Activated T-cell treated with anti-CD3 and anti-CD28 coated beads for 4 hours (primary cell): Measurements from ENCODE around the gene GIMAP8.
"Not testable (repeated sequence)": the region's sequence is repeated elsewhere in the genome, so short reads cannot be mapped to it uniquely, and the experiment has no call there.

Experiments used
- DNase-seq: peaks from one replicate; pipeline ENCODE4 v3.0.0-alpha.2; 2020

Gene GIMAP8

DNA sequence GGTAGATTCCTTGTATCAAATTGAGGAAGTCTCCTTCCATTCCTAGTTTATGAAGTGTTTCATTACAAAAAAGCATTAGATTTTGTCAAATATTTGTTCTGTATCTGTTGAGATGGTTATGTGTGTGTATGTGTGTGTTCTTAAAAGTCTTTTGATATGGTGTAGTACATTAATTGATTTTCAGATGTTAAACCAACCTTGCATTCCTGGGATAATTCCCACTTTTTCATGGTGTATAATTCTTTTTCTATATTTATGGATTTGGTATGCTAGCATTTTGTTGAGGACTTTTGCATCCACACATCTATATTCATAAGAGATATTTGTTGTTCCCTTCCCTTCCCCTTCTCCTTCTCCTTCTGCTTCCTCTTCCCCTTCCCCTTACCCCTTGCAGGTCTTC is 8.9 kb upstream of the GIMAP8 start:
- DNase-seq = no peak

DNA sequence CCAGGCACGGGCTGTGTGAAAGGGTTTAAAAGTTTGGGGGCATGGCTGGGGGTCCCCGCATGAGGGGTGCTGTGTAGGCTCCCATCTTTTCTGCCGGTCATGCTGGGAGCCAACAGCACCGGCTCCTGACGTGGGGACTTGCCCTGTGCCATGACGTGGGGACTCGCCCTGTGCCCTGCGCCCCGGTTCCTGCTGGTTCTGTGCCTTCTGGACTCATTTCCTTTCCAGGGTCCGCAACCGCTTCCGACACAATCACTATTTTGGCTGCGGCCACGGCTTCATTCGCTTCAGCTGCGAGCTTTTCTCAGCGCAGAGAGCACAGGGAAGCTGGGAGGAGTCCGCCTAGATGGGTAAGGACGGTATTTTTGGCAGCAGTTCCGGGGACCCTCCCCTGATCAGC is 7.6 kb upstream of the GIMAP8 start:
- no peak for DNase-seq

DNA sequence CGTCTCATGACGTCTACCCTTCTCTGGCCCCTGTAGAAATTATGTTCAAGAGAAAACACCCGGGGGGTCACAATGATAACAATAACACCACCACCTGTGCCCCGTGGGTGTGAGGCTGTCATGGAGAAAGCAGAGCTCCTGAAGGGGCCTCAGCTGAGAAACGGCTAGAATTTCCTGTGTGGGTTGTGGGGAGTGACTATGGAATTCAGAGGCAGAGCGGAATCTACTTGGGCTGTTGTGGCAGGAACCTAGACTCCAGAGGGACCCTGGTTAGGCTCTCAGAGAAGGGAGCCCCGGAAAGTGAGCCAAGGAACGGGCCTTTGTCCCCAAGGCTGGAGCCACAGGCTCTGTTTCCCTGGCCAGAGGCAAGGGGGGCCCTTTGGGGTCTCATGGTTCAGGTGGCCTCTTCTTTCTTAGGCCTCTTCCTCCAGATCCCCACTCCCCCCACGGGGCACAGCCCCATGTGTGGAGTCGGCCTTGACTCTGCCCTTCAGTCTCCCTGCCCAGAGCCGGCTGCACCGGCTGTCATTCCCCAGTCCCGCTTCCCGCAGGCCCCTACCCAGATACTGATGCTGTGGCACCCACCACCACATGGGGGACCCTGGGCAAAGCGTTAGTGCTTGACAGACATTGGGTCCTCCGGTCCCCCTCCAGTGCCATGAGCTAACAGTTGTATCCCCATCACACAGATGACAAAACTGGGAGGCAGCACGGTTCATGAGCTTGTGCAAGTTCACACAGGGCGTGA is 6.5 kb upstream of the GIMAP8 start:
- no peak for DNase-seq

DNA sequence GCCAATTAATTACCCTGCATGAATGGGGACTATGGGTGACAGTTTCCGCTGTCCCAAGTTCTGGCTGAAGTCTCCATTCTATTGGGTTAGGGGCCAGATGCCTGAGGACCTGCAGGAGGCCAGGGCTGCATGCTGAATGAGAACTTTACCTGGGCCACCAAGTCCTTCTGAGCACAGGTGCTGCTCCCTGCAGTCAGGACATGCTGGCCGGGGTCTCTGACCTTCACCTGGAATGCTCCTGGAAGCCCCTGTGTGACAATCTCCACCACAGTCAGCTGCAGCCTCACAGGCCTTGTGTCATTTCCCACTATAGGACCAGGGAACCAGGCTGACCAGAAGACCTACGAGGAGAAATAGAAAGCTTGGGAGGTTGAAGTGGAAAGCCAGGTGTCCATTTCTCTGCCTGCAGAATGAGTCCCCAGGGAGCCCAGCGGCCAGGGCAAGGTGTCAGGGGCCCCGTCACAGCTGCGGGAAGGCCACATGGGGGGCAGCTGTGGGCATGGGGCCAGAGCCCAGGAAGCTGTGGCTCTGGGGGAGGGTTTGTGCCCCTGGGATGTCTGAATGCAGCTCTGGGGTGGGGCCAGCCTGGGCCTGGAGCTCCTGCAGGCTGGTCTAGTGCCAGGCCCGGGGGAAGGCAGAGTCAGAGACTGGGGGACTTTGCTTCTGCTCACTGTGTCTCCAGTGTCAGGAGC is 5.6 kb upstream of the GIMAP8 start:
- no peak for DNase-seq

DNA sequence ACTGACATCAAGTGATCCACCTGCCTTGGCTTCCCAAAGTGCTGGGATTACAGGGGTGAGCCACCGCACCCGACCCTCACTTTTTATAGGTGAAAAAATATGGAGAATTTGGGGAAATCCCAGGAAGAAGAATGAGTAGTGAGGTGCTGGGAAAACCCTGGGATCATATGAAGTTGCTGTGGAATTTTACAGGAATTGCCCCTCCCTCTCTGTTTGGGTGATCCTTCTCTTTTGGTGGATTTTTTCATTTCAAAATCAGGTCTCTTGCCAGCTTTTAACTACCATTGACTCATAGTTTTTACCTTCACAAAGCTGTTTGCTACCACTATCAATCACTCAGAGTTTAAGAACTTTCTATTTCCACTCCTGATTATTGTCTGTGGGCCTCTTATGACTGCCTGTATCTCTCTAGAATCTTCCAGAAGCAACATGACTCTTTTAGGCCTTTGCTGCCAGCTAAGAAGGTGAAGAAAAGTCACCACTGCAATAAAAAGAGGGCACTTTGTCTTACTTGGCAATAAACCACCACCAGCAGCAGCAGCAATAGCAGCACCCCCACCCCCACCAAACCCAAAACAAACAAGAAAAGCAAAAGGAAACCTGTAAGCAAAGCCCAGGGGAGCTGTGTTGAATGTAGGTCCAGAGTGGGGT is 4.0 kb upstream of the GIMAP8 start:
- DNase-seq = no peak

DNA sequence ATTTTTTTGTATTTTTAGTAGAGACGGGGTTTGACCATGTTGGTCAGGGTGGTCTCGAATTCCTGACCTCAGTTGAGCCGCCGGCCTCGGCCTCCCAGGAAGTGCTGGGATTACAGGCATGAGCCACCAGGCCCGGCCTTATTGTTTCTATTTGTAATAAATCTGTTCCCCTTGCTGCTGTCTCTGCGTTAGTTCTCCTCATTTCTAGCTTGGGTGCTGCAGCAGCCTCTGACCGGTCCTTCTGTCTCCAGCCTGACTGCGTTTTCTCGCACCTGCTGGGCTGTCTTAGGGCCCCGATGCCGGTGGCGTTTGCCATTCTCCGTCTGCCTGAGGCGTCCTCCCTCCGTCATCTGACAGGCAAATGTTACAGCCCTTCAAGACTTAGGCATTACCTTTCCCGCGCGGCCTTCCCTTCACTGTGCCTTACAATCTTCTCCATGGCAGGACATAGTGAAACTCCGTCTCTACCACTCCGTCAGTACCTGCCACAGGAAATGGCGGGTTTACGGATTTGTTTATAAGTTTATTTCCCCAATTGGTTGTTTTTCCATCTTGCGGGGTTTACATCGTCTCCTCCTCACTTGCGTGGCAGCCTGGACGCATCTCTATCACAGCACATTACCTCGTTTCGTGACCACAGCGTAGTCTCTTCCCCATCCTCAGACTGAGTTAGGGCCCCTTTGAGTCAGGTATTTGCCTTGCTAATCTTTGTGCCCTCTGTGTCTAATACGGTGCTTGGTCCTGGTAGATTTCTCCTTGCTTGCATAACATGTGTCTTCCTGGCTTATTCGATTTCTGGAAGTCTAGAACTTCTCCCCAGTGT is 2.3 kb upstream of the GIMAP8 start:
- no peak for DNase-seq

DNA sequence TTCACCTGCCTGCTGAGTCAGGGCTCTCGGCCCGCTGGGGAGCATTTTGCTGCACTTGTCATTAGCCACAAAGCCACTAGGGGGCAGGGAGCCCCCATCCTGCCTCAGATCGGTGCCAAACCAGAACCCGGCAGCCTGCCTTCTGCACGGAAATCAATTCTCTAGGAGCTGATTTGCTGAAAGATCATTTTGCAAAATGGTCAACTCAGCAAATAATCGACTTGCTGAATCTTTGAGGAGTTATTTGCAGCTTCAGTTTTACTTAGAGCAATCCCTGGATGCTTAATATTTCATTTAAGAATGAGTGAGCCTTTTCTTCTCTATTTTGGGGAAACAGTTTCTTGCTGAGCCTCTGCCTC is 1.7 kb upstream of the GIMAP8 start:
- DNase-seq = peak; percentile 84

DNA sequence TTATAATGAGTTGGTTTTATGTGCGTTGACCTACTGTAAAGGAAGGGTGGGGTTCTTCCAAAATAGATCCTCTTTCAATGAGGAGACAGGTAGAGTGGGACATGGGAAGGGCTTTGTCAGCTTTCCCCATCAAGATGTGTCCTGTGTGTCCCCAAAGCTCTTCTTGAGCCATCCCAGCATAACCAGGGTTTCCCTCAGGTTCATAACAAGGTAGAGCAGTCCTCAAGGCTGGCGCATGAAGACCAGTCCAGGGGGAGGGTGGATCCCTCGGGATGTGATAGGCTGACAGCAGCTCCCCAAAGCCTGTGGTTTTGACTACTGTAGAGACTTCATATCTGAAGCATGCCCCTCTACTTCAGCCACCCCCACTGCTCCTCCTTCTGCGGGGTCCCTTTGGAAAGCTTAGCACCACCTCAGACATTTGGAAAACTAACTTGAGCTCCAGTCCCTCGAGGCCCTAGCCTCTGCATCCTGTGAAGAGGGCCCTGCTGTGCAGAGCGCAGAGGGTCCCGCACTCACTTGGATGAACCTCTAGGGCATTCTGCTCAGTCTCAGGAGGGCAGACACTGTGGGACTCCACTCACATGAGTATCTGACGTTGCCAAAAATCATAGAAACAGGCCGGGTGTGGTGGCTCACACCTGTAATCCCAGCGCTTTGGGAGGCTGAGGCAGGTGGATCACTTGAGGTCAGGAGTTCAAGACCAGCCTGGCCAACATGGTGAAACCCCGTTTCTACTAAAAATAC is 1.1 kb upstream of the GIMAP8 start:
- DNase-seq = no peak

DNA sequence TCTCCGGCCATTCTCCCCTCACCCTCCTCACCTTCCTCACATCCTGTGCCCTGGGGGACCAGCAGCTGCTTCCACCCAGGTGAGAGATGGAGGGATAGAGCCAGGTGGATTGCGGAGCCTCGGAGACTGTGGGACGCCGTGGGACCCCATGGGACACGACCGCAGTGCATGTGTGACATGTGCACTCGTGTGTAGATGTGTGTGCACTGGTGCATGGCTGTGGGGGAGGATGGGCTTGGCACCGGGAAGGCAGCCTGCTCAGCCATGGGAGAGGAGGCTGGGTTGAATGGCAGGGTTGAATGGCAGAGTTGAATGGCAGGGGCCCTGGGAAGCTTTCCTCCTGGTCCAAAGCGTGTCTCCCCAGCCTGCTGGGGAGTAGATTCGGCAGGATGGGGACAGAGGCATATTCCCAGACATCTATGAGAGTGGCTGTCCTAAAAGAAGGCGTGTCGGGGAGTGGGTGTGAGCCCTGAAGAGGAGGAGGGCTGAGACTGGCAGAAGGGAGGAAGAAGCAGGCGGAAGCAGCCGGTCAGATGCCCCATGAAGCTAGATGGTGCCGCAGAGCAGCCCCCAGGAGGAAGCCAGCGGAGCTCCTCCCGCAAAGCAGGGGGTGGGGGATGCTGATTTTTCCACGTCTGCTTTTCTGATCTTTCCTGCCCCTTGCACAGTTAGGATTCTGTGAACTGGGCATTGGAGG is 815 bp downstream of the GIMAP8 start:
- DNase-seq = peak; percentile 38

DNA sequence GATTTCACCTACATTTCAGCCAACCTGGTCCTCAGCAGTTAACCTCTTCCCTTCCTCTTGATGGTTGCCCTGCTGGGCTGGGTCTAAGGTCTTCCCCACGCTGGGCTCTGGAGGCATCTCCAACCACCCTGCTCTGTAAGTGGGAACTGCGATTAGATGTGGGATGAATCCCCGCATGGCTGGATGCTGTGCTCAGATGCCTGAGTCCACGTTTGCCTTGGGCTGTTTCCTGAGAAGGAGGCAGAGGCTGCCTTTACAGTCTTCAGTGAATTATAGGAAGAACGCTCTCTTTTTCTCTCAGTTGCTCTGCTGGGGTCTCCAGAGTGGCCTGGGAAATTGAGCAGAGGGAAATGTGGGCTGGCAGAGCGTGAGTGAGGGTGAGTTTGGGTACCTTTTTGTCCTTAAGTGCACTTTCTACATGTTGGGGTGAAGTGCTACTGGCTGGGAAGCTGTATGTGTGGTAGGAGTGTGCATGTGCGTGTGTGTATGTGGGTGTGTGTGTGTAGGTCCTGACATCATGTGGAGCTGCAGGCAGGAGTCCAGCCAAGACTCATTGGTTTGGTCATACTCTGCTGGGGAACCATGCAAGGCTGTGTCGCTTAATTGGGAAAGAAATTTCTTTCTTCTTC is 1.5 kb downstream of the GIMAP8 start:
- DNase-seq = no peak

DNA sequence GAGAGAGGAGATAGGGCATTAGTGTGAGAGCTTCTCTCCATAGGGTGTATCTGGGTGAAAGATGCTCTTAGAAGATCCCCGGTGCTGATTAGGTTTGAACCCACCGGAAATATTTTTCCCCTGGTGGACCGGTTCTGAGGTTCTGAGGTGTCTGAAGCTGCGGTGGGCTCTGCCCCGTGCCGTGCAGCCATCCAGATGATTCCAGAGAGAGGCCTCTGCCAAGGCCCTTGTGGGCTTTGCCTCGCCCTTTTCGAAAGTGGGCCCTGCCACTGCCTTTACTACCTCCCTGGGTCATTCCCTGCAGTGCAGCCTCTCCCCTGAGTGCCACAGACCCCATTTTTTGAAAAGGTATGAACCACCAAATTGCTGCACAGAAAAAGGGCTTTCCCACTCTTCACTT is 2.8 kb downstream of the GIMAP8 start:
- no peak for DNase-seq

DNA sequence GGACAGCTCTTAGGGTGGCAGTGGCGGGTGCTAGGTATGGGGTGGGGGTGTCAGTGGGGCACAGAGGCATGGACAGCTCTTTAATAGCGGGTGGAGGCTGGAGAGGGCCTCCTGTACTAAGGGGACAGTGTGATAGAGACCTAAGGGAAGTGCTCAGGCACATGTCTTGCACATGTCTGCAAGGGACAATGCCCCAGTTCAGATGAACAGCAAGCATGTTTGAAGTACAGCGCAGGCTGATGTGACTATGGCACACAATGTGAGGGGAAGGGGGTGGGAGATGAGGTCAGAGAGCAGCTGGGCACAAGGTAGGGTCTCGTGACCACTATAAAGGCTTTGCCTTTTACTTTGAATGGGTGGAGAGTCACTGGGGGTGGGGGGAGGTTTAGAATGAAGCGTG is 3.5 kb downstream of the GIMAP8 start:
- no peak for DNase-seq

DNA sequence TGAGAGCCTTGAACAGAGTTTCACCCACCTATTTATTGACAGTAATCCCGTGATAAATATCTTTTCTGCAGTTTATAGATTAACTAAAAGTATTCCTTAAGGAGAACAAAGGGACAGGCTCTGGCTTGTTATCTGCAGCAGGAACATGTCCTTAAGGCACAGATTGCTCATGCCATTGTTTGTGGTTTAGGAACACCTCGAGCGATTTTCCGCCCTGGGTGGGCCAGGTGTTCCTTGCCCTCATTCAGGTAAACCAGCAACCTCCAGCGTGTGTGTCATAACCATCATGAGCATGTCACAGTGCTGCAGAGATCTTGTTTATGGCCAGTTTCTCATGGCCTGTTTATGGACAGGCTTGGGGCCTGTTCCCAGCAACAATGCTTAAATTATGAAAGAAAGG is 6.6 kb downstream of the GIMAP8 start:
- not testable (repeated sequence) for DNase-seq

DNA sequence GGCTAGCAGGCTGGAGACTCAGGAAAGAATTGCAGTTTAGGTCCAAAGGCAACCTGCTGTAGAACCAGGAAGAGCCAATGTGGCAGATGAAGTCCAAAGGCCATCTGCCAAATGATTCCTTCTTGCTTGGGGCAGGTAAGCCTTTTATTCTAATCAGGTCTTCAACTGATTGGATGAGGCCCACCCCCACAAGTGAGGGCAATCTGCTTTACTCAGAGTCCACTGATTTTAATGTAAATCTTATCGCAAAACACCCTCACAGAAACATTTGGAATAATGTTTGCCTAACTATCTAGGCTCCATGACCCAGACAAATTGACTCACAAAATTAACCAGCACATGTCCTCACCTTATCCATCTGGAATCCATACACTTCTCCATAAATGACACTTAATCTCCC is 7.8 kb downstream of the GIMAP8 start:
- no peak for DNase-seq

DNA sequence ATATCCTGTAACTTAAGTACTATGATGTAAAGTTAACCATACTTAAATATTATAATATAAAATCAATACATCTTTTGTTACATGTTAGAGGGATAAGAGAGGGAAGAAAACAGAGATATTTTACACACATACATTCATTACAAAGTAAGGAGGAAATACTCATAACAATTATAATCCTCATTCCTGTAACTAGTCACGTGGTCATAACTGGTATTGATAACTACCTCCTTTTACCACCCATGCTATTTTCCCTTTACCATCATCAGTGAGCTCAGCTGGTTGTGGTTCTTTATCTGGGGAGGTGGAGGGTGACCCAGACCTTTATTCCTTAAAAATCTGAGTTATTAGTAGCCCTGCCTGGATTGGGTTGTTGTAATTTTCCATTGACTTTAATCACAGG is 8.3 kb downstream of the GIMAP8 start:
- DNase-seq = no peak

DNA sequence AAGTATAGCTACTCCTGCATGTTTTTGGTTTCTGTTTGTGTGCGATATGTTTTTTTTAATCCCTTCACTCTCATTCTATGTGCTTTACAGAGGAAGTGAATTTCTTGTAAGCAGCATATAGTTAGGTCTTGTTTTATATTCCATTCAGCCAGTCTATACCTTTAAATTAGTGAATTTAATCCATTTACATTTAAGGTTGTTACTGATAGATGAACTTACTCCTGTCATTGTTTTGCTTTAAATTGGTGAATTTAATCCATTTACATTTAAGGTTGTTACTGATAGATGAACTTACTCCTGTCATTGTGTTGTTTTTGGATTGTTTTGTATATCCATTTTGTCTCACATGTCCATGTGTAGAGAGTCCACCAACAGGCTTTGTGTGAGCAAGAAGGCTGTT is 11.1 kb downstream of the GIMAP8 start:
- DNase-seq = no peak

DNA sequence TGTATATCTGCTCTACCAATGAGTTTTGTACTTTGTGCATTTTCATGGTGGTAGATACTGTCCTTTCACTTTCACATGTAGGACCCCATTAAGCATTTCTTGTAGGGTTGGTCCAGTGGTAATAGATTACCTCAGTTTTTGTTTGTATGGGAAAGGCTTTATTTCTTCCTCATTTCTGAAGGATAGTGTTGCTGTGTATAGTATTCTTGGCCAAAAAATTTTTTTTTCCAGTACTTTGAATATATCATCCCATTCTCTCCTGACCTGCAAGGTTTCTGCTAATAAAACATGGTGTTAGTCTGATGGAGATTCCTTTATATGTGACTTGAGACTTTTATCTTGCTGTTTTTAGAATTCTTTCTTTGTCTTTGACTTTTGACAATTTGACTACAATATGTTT is 12.0 kb downstream of the GIMAP8 start:
- DNase-seq = no peak

DNA sequence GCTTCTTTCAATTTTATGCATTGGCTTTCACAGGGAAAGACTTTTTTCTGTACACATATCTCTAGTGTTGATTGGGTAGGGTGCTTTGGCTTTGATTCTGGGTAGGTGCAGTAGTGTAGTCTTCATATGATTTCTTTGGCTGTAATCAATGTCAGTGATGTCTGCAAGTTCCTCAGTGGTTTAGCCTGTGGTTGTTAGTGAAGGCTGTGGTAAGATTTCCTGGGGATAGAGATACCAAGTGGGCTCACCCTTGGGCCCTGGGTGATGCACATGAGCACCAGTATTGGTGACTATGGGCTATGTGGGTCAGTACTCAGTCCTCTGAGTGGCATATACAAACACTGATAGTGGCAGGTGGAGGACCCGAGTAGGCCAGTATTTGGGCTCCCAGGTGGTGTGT is 13.0 kb downstream of the GIMAP8 start:
- no peak for DNase-seq

DNA sequence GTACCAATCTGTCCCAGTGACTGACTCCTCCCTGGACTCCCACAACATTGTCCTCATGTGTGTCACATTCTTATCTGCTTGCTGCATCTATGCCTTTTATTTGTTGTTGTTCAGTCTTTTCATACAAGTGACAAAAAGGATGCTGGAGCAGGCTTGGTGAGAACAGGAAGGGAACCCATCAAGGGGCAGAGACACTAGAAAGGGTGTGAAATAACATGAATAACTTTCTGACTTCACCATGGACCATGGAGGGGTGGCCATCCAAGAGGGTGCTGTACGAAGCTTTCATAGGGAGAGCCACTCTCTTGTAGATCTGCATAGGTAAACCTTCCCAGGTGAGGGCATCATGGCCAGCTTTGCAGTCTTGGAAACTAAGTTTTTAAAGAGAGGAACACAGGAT is 14.5 kb downstream of the GIMAP8 start:
- no peak for DNase-seq

DNA sequence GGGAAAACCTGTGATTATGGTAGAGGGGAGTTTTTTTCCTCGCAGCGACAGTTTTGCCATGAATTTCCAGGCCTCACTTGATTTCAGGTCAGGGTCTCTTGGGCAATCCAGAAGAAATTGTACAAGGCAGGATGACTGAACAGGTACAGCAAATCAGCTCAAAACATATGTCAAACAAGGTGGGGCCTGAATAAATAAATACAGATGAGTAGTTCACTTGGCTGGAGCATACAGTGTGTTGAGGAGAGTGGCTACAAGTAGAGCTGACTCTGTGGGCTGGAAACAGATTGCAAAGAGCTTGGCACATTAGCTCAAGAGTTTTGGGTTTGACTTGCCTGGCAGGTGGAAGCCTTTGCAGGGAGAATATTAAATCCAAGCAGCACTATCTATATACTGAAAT is 15.0 kb downstream of the GIMAP8 start:
- DNase-seq = no peak

DNA sequence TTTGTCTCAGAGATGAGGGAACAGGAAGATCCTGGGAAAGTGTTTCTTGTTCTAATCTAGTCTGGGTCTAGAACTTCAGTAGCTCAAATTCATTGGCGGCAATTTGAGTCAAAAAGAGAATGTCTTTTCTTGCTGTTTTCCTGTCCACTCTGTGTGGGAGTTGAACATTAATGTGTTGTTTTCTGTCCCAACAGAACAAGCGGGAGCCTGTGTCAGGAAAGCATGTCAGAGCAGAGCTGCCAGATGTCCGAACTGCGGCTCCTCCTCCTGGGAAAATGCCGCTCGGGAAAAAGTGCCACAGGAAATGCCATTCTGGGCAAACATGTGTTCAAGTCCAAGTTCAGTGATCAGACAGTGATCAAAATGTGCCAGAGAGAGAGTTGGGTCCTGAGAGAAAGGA is 16.0 kb downstream of the GIMAP8 start:
- no peak for DNase-seq

DNA sequence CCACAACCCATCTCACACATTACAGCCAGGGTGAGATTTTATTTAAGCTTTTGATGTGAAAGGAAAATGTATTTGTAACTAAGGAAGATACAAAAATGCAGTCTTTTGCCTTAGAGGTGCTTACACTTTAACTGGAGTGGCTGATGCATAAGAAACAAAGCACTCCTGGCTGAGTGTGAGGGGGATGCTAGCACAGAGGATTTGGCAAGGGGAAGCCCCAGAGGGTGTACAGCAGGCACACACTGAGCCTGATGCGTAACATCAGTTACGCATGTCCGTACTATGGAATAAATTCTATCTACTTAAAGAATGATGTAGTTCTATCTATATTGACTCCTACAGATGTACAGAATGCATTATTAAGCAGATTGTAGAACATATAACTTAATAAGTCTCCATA is 17.8 kb downstream of the GIMAP8 start:
- DNase-seq = no peak
